SU-DHL-6 (cell line): ENCODE results near the gene ANXA6.

Experiments used
- H2AFZ ChIP-seq: fragments of 200-600 bp; sonication (generic); 2 replicates; pipeline ENCODE4 v1.6.1; 2014; ENCODE audit warnings: low read depth, mild to moderate bottlenecking, moderate library complexity, mixed read lengths, antibody characterized with exemption, low read length; ENCODE audit not compliant: severe bottlenecking
- H3F3A ChIP-seq: fragments of 200-600 bp; shearing (Covaris generic); 2 replicates; pipeline ENCODE4 v1.6.0; 2016; ENCODE audit warnings: antibody characterized with exemption, mild to moderate bottlenecking; ENCODE audit not compliant: insufficient read depth
- H3K27ac ChIP-seq: fragments of 200-600 bp; sonication (generic); 2 replicates; pipeline ENCODE4 v1.5.1; 2016; ENCODE audit warnings: low read depth, mild to moderate bottlenecking, low read length, moderate library complexity, mixed read lengths
- H3K27me3 ChIP-seq: fragments of 200-600 bp; sonication (generic), shearing (Covaris generic); 2 replicates; pipeline ENCODE4 v1.6.0; 2014; ENCODE audit warnings: mild to moderate bottlenecking, low read length
- H3K36me3 ChIP-seq: fragments of 200-600 bp; sonication (generic); 2 replicates; pipeline ENCODE4 v1.6.1; 2014; ENCODE audit warnings: mild to moderate bottlenecking, low read length, mixed read lengths
- H3K4me2 ChIP-seq: fragments of 300-600, 200-600 bp; shearing (Covaris generic), sonication (generic); 2 replicates; pipeline ENCODE4 v1.6.0; 2014; ENCODE audit warnings: low read length, low read depth, mild to moderate bottlenecking; ENCODE audit not compliant: poor library complexity, severe bottlenecking
- H3K4me3 ChIP-seq: fragments of 200-600 bp; sonication (generic); 2 replicates; pipeline ENCODE4 v1.5.1; 2014; ENCODE audit warnings: antibody characterized with exemption, low read length, mild to moderate bottlenecking, mixed read lengths; ENCODE audit not compliant: insufficient read depth, poor library complexity, severe bottlenecking
- H3K79me2 ChIP-seq: fragments of 200-600 bp; sonication (generic); 2 replicates; pipeline ENCODE4 v1.6.1; 2014; ENCODE audit warnings: mild to moderate bottlenecking, low read length, moderate library complexity; ENCODE audit not compliant: insufficient read depth
- H3K9ac ChIP-seq: fragments of 200-600 bp; sonication (generic); 2 replicates; pipeline ENCODE4 v1.7.0; 2014; ENCODE audit warnings: mild to moderate bottlenecking, low read length
- H3K9me2 ChIP-seq: fragments of 200-600 bp; sonication (generic); replicated peaks from 2 replicates; pipeline ENCODE4 v1.6.1; 2014; ENCODE audit warnings: low read length; ENCODE audit not compliant: insufficient read depth
- H3K9me3 ChIP-seq: fragments of 200-600 bp; sonication (generic); 2 replicates; pipeline ENCODE4 v1.6.1; 2014; ENCODE audit warnings: low read length, mixed read lengths; ENCODE audit not compliant: insufficient read depth
- H4K20me1 ChIP-seq: fragments of 200-600 bp; sonication (generic); 2 replicates; pipeline ENCODE4 v1.6.1; 2014; ENCODE audit warnings: low read depth, mild to moderate bottlenecking, antibody characterized with exemption, low read length, moderate library complexity, mixed read lengths
- CTCF ChIP-seq: fragments of 200-600 bp; sonication (generic); IDR thresholded peaks from one replicate; pipeline ENCODE4 v1.5.1; 2017; ENCODE audit warnings: antibody characterized with exemption, mild to moderate bottlenecking, low read length, moderate library complexity; ENCODE audit not compliant: insufficient read depth, poor library complexity, severe bottlenecking
- EZH2phosphoT487 ChIP-seq: fragments of 200-600 bp; sonication (generic), shearing (Covaris generic); conservative IDR thresholded peaks from 2 replicates; pipeline ENCODE4 v1.6.1; 2018; ENCODE audit warnings: mild to moderate bottlenecking, antibody characterized with exemption, low read length, moderate library complexity, mixed read lengths

The ANXA6 gene

DNA sequence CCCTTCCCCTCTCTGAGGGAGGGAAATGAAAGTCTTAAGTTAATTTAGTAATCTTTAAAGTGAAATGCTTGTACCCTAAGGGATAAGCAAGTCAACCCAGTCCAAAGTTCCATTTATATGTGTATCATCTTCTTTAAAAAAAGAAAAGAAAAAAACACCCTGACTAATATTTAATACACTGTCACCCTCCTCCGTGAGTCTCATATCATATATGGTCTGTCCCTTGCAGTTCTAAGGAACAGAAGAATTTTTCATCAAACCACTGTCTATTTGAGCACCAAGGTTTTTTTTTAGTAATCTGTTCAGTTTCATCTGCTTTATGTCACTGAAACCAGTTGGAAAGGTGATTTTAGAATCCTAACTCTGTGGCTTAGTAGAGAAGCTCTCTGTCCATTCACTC, 92.0 kb downstream of the ANXA6 start:
- no peaks in the 10 kb centered on the region for H3K27me3 ChIP-seq
- H3K4me2 ChIP-seq: no peak overlapping the region
- H3F3A ChIP-seq: peaks cover 8% of the 10 kb centered on the region; the same call in 1 of the 2 replicates
- no peak overlapping the region for H3K9ac ChIP-seq
- no peak overlapping the region for H3K27ac ChIP-seq
- H3K4me3 ChIP-seq: no peak overlapping the region
- TF ChIP-seq EZH2phosphoT487: no peak
- no peak for TF ChIP-seq CTCF
- H4K20me1 ChIP-seq: no peaks in the 10 kb centered on the region
- H3K79me2 ChIP-seq: peaks cover 60% of the 10 kb centered on the region
- H2AFZ ChIP-seq: no peak overlapping the region
- H3K36me3 ChIP-seq: no peaks in the 10 kb centered on the region
- no peaks in the 10 kb centered on the region for H3K9me2 ChIP-seq
- H3K9me3 ChIP-seq: no peaks in the 10 kb centered on the region

DNA sequence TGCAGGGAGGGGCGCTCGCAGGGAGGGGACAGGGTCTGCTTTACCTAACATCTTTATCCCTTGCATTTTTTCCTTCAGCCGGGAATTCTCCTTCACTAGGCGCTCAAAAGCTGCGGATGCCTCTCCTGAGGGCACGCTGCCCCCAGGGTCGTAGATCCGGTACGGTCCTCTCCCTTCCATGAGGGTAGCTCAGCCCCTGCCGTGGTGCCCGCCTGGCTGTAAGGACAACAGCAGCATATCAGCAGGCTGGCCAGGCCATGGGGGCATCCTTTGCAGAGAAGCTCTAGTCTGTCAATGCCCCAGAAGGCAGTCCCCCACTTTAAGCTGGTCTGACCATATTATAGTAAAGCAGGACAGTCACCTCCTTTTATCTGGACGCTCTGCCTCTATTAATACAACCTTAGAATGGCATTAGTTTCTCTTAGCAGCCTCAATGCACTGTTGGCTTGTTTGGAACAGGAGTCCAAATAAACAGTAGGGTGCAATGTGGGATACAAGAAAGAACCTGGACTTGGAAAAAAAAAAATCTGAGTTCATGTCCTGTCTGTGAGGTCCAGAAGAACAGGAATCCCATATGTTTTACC, 92.6 kb downstream of the ANXA6 start:
- no peak overlapping the region for H3K4me2 ChIP-seq
- no peak overlapping the region for H3K27ac ChIP-seq
- H2AFZ ChIP-seq: no peak overlapping the region
- H3K4me3 ChIP-seq: no peak overlapping the region
- H3K36me3 ChIP-seq: no peaks in the 10 kb centered on the region
- no peak for TF ChIP-seq EZH2phosphoT487
- no peak for TF ChIP-seq CTCF
- peaks cover 9% of the 10 kb centered on the region for H3F3A ChIP-seq
- no peak overlapping the region for H3K9ac ChIP-seq
- H3K9me2 ChIP-seq: no peaks in the 10 kb centered on the region
- no peaks in the 10 kb centered on the region for H3K27me3 ChIP-seq
- H3K79me2 ChIP-seq: peaks cover 54% of the 10 kb centered on the region
- H4K20me1 ChIP-seq: no peaks in the 10 kb centered on the region
- H3K9me3 ChIP-seq: no peaks in the 10 kb centered on the region

GRCh38 chr5:151063142-151063989, 94.2 kb downstream of the ANXA6 start:
- Histone ChIP-seq H3K27me3 (no peaks in the 10 kb centered on the region), H3K36me3 (no peaks in the 10 kb centered on the region), H3K9me2 (no peaks in the 10 kb centered on the region), H3K9ac (no peak overlapping the region), H2AFZ (no peak overlapping the region), H3K4me3 (no peak overlapping the region), H3K27ac (no peak overlapping the region), H3K79me2 (peaks cover 39% of the 10 kb centered on the region), H3F3A (peaks cover 8% of the 10 kb centered on the region), H3K9me3 (no peaks in the 10 kb centered on the region), H4K20me1 (no peaks in the 10 kb centered on the region), H3K4me2 (no peak overlapping the region)
- TF ChIP-seq EZH2phosphoT487: no peak
- TF ChIP-seq CTCF: no peak
